Neuronal stem cell (in vitro differentiated cells): Measurements from ENCODE around the gene AHNAK.

Experiments used
- DNase-seq: peaks from one replicate; pipeline ENCODE4 v3.0.0-alpha.2; 2013; ENCODE audit warnings: low spot score
- H2AFZ ChIP-seq: one replicate; pipeline ENCODE4 v1.6.1; 2013; ENCODE audit warnings: mild to moderate bottlenecking, low read length, inconsistent platforms
- H2AK5ac ChIP-seq: 2 replicates; pipeline ENCODE4 v1.6.1; 2013; ENCODE audit warnings: low read depth, mild to moderate bottlenecking, inconsistent platforms, low read length, moderate library complexity, mixed read lengths
- H2BK120ac ChIP-seq: 2 replicates; pipeline ENCODE4 v1.6.1; 2013; ENCODE audit warnings: low read depth, mild to moderate bottlenecking, inconsistent platforms, low read length, moderate library complexity, mixed read lengths
- H2BK12ac ChIP-seq: one replicate; pipeline ENCODE4 v1.6.1; 2013; ENCODE audit warnings: low read length, inconsistent platforms
- H2BK15ac ChIP-seq: 2 replicates; pipeline ENCODE4 v1.6.1; 2013; ENCODE audit warnings: mild to moderate bottlenecking, low read length, inconsistent platforms, mixed read lengths
- H2BK5ac ChIP-seq: one replicate; pipeline ENCODE4 v1.6.1; 2013; ENCODE audit warnings: inconsistent platforms, mild to moderate bottlenecking, low read length, moderate library complexity
- H3K14ac ChIP-seq: one replicate; pipeline ENCODE4 v1.6.1; 2013; ENCODE audit warnings: low read length, inconsistent platforms
- H3K18ac ChIP-seq: 2 replicates; pipeline ENCODE4 v1.6.1; 2013; ENCODE audit warnings: low read length, inconsistent platforms
- H3K23ac ChIP-seq: 2 replicates; pipeline ENCODE4 v1.6.1; 2013; ENCODE audit warnings: low read depth, mild to moderate bottlenecking, mixed read lengths, low read length, inconsistent platforms; ENCODE audit not compliant: poor library complexity
- H3K27ac ChIP-seq: replicated peaks from 3 replicates; pipeline ENCODE4 v1.5.1; 2013; ENCODE audit warnings: low read length, inconsistent platforms
- H3K27me3 ChIP-seq, 3 experiments: 2 replicates each; pipeline ENCODE4 v1.6.1; 2013; ENCODE audit warnings: low read length in 3 of 3, mild to moderate bottlenecking in 2 of 3, inconsistent platforms in 1 of 3, low read depth in 1 of 3, mixed read lengths in 1 of 3, moderate library complexity in 1 of 3; ENCODE audit not compliant: control insufficient read depth in 3 of 3, insufficient read depth in 3 of 3
- H3K36me3 ChIP-seq, 2 donors: replicated peaks in 1 of 2; 2 replicates each; pipeline ENCODE4 v1.6.1; 2013; ENCODE audit warnings: low read length in 2 of 2; ENCODE audit not compliant: control insufficient read depth in 2 of 2, insufficient read depth in 2 of 2
- H3K4ac ChIP-seq: 2 replicates; pipeline ENCODE4 v1.6.1; 2013; ENCODE audit warnings: inconsistent platforms, mild to moderate bottlenecking, low read length, moderate library complexity
- H3K4me1 ChIP-seq, 2 donors: 1 replicate in 1 of 2; 2 replicates in 1 of 2; pipeline ENCODE4 v1.6.1; 2013; ENCODE audit warnings: low read length in 2 of 2, low read depth in 1 of 2; ENCODE audit not compliant: control insufficient read depth in 2 of 2, insufficient read depth in 1 of 2
- H3K4me2 ChIP-seq: one replicate; pipeline ENCODE4 v1.6.1; 2013; ENCODE audit warnings: mild to moderate bottlenecking, low read length, inconsistent platforms; ENCODE audit not compliant: insufficient read depth, poor library complexity, severe bottlenecking
- H3K4me3 ChIP-seq, 2 donors: 2 replicates each; pipeline ENCODE4 v1.5.1; 2013; ENCODE audit warnings: low read length in 2 of 2, mild to moderate bottlenecking in 2 of 2, inconsistent platforms in 1 of 2, moderate library complexity in 1 of 2
- H3K79me1 ChIP-seq: one replicate; pipeline ENCODE4 v1.6.1; 2013; ENCODE audit warnings: low read depth, mild to moderate bottlenecking, inconsistent platforms, low read length, moderate library complexity
- H3K9ac ChIP-seq: one replicate; pipeline ENCODE4 v1.6.1; 2013; ENCODE audit warnings: mild to moderate bottlenecking, low read depth, low read length, inconsistent platforms; ENCODE audit not compliant: poor library complexity
- H3K9me3 ChIP-seq, 2 donors: replicated peaks in 1 of 2; 2 replicates each; pipeline versions ENCODE3 to v1.6.1; 2013; ENCODE audit warnings: low read length in 2 of 2, mild to moderate bottlenecking in 2 of 2, inconsistent platforms in 1 of 2, low read depth in 1 of 2, mixed read lengths in 1 of 2, moderate library complexity in 1 of 2; ENCODE audit not compliant: control insufficient read depth in 2 of 2, insufficient read depth in 1 of 2
- H4K8ac ChIP-seq: one replicate; pipeline ENCODE4 v1.6.1; 2013; ENCODE audit warnings: low read depth, mild to moderate bottlenecking, inconsistent platforms, low read length, moderate library complexity
- H4K91ac ChIP-seq: one replicate; pipeline ENCODE4 v1.6.1; 2013; ENCODE audit warnings: low read length, low read depth, mild to moderate bottlenecking, inconsistent platforms; ENCODE audit not compliant: poor library complexity
- WGBS, 2 donors: extraction: QIAGEN DNeasy Blood & Tissue Kit; methylation state at CpG; one replicate each; pipeline ENCODE4 v1.1.7; 2013; ENCODE audit warnings: missing lambda C conversion rate in 2 of 2, mixed read lengths in 1 of 2; ENCODE audit not compliant: insufficient read length in 2 of 2, insufficient replicate concordance in 1 of 2; ENCODE audit errors: extremely low coverage in 2 of 2; 5-methylcytosine and 5-hydroxymethylcytosine counted together

Gene AHNAK

DNA sequence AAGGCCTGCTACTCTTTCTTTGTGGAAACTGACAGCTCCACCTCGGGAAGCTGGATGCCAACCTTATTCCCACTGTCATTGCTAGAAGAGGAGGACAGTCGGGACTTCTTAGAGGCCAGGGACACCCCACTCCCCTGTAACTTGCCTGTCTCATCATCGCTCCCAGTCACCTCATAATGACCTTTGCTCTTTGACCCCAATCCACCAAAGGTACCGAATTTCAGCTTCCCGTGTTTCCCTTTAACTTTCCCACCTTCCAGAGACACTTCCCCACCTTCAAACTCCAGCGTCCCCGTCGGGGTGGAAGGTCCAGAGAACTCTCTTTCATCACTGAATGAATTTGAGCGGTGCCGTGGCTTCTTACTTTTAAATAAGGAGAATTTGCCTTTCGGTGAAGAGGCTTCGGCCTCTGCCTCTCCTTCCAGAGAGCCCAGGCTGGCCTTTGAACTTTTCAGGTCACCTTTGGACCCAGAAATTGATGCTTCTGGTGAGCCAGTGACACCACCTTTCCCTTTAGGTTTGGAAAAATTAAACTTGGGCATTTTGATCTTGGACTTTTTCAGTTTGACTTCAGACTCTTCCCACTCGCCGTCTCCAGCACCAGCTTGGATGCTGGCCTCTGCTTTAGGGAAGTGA, 29.8 kb downstream of the AHNAK start:
- H4K91ac ChIP-seq: no peak overlapping the region
- H2BK15ac ChIP-seq: no peak overlapping the region
- no peak overlapping the region for H3K14ac ChIP-seq
- no peak for DNase-seq
- no peak overlapping the region for H3K27ac ChIP-seq
- H3K4me2 ChIP-seq: no peak overlapping the region
- H2BK12ac ChIP-seq: no peak overlapping the region
- H3K18ac ChIP-seq: no peak overlapping the region
- no peak overlapping the region for H3K9ac ChIP-seq
- no peaks in the 10 kb centered on the region for H3K36me3 ChIP-seq
- no peak overlapping the region for H2BK120ac ChIP-seq
- H3K4me3 ChIP-seq: no peak overlapping the region
- H2AK5ac ChIP-seq: no peak overlapping the region
- no CpG with 5 or more reads among the region's 14 CpGs for WGBS, 2 donors
- no peaks in the 10 kb centered on the region for H3K27me3 ChIP-seq
- H3K4me1 ChIP-seq: no peaks in the 10 kb centered on the region
- H4K8ac ChIP-seq: no peak overlapping the region
- no peaks in the 10 kb centered on the region for H3K9me3 ChIP-seq
- H2AFZ ChIP-seq: no peak overlapping the region
- no peak overlapping the region for H3K23ac ChIP-seq
- no peak overlapping the region for H2BK5ac ChIP-seq
- H3K4ac ChIP-seq: no peak overlapping the region
- no peaks in the 10 kb centered on the region for H3K79me1 ChIP-seq

DNA sequence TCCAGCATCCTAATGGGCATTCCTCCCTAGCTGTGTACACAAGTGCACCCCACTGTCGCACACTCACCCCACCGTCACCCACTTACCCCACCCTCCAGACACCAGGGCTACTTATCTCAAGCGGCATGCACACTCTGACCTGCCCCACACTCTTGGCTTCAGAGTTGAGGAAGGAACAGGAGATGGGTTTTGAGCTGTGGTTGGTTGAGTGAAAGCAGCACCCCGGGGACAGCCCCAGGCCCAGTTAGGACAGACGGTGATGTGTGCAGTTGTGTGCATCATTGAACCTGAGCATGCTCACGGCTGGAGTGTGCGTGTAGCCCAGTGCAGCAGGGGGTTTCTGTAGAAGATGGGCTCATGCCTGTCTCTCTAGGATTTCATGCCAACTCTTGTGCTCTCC, 32.5 kb downstream of the AHNAK start:
- no CpG with 5 or more reads among the region's 7 CpGs for WGBS, 2 donors
- no peaks in the 10 kb centered on the region for H3K9me3 ChIP-seq

DNA sequence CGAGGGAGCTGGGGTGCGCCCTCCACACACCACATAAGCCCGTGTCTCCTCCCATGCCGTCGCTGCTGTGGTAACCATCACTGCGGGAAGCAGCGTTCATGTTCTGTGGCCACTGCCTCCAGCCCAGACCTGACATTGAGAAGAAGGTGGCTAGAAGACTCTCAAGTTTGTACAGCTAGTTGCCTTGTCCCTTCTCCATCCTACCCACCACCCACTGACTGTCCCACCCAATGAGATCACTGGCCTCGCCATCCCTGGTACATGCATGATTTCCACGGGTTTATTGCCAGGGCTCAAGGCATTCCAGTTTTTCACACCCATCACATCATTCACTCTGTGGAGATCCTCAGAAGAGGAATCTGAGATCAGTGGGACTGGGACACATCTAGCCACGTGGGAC, 33.0 kb downstream of the AHNAK start:
- Histone ChIP-seq H3K18ac (no peak overlapping the region), H2AK5ac (no peak overlapping the region), H3K4me2 (no peak overlapping the region), H3K27me3 (no peaks in the 10 kb centered on the region), H3K4me1 (peaks cover 3 to 5% of the 10 kb centered on the region in 2 donors), H3K36me3 (no peaks in the 10 kb centered on the region), H3K4me3 (no peak overlapping the region), H2BK120ac (no peak overlapping the region), H2BK15ac (no peak overlapping the region), H2BK12ac (no peak overlapping the region), H3K4ac (no peak overlapping the region), H3K14ac (no peak overlapping the region), H3K27ac (no peak overlapping the region), H3K23ac (peak overlapping the region; percentile 83), H3K9ac (peak overlapping the region; percentile 57), H4K91ac (no peak overlapping the region), H3K79me1 (no peaks in the 10 kb centered on the region), H2AFZ (no peak overlapping the region), H3K9me3 (no peaks in the 10 kb centered on the region), H4K8ac (no peak overlapping the region), H2BK5ac (no peak overlapping the region)
- no peak for DNase-seq
- WGBS, 2 donors: no CpG with 5 or more reads among the region's 10 CpGs

More for the DNA sequence above, 32.5 kb downstream of the AHNAK start:
- H4K91ac ChIP-seq: no peak overlapping the region
- no peak overlapping the region for H4K8ac ChIP-seq
- DNase-seq: no peak
- no peak overlapping the region for H3K9ac ChIP-seq
- H3K18ac ChIP-seq: no peak overlapping the region
- no peaks in the 10 kb centered on the region for H3K36me3 ChIP-seq
- no peak overlapping the region for H2AFZ ChIP-seq
- no peak overlapping the region for H2BK120ac ChIP-seq
- no peak overlapping the region for H3K27ac ChIP-seq
- no peak overlapping the region for H3K4me2 ChIP-seq
- no peak overlapping the region for H2AK5ac ChIP-seq
- H2BK5ac ChIP-seq: no peak overlapping the region
- H3K23ac ChIP-seq: no peak overlapping the region
- H3K79me1 ChIP-seq: no peaks in the 10 kb centered on the region
- no peak overlapping the region for H3K4ac ChIP-seq
- H3K14ac ChIP-seq: no peak overlapping the region
- no peaks in the 10 kb centered on the region for H3K27me3 ChIP-seq
- no peak overlapping the region for H2BK15ac ChIP-seq
- H2BK12ac ChIP-seq: no peak overlapping the region
- no peaks in the 10 kb centered on the region for H3K4me1 ChIP-seq
- peak overlapping the region in 1 of 2 donors; percentile 21 for H3K4me3 ChIP-seq

DNA sequence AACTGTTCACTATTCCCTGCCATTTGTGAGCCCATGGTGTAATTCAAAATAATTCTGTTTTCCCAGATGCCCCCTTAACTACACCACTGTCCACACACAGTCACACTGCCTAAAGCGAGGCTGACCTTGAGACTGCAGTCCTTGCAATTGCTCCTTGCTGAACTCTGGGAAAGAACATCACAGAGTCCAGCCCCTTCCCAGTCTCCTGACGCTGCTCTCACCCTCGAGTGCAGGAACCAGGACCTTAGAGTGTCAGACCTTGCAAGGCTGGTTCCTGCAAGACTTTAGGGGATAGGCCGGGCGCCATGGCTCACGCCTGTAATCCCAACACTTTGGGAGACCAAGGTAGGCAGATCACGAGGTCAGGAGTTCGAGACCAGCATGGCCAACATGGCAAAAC, 33.6 kb downstream of the AHNAK start:
- H3K4ac ChIP-seq: no peak overlapping the region
- H3K9me3 ChIP-seq: no peaks in the 10 kb centered on the region
- H3K23ac ChIP-seq: no peak overlapping the region
- no peak overlapping the region for H3K27ac ChIP-seq
- H3K79me1 ChIP-seq: no peaks in the 10 kb centered on the region
- no peak overlapping the region for H3K9ac ChIP-seq
- H2BK5ac ChIP-seq: no peak overlapping the region
- H3K36me3 ChIP-seq: no peaks in the 10 kb centered on the region
- H3K27me3 ChIP-seq: no peaks in the 10 kb centered on the region
- H4K8ac ChIP-seq: no peak overlapping the region
- no peak for DNase-seq
- no peak overlapping the region for H3K4me2 ChIP-seq
- no peak overlapping the region for H2BK12ac ChIP-seq
- H4K91ac ChIP-seq: no peak overlapping the region
- no peak overlapping the region for H3K4me3 ChIP-seq
- no peak overlapping the region for H3K14ac ChIP-seq
- H2AK5ac ChIP-seq: no peak overlapping the region
- WGBS, 2 donors: no CpG with 5 or more reads among the region's 8 CpGs
- H3K18ac ChIP-seq: no peak overlapping the region
- H3K4me1 ChIP-seq: peaks cover 7 to 10% of the 10 kb centered on the region in 2 donors
- H2BK120ac ChIP-seq: no peak overlapping the region
- H2BK15ac ChIP-seq: no peak overlapping the region
- H2AFZ ChIP-seq: no peak overlapping the region
